Islet precursor cell (in vitro differentiated cells): ENCODE results near the gene XRRA1.

Source experiments
- DNase-seq: peaks from one replicate; pipeline ENCODE4 v3.0.0-alpha.2; 2018

The XRRA1 gene

DNA sequence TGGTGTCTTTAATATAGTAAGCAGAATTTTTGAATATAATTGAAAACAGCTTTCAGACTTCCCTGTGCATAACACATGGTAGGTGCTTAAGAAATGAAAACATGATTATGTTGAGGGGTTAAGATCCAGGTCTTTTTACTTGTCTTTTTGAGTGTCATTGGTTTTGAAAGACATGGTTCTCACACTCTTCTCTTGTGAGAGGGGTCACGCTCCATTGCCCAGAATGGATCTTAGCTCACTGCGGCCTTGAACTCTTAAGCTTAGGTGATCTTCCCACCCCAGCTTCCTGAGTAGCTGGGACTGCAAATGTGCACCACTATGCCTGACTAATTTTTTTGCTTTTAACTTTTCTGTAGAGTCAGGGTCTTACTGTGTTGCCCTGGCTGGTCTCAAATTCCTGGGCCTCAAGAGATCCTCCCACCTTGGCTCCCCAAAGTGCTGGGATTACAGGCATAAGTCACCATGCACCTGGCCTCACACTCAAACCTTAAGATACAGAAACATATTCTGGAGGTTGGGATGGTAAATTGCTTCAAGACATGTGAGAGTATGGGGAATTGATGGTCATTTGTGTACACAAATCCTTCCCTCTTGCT, 1.6 kb upstream of the XRRA1 start:
- DNase-seq: no peak

GRCh38 chr11:74949753-74950137, 854 bp upstream of the XRRA1 start:
- no peak for DNase-seq

DNA sequence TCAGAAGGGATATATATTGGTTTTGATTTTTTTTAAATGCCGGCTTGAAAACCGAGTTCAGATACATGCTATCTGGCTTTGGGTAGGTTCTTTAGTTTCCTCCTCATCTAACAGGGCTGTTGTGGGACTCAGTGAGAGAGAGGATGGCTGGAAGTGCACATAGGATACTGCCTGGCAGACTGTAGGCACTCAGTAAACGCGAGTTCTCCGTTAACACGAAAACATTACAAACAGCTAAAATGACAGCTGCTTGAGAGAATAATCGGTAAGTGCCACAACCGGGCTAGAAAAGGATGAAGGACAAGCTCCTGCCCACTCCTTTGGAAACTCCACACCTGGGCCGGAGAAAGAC, 369 bp downstream of the XRRA1 start:
- DNase-seq: no peak

DNA sequence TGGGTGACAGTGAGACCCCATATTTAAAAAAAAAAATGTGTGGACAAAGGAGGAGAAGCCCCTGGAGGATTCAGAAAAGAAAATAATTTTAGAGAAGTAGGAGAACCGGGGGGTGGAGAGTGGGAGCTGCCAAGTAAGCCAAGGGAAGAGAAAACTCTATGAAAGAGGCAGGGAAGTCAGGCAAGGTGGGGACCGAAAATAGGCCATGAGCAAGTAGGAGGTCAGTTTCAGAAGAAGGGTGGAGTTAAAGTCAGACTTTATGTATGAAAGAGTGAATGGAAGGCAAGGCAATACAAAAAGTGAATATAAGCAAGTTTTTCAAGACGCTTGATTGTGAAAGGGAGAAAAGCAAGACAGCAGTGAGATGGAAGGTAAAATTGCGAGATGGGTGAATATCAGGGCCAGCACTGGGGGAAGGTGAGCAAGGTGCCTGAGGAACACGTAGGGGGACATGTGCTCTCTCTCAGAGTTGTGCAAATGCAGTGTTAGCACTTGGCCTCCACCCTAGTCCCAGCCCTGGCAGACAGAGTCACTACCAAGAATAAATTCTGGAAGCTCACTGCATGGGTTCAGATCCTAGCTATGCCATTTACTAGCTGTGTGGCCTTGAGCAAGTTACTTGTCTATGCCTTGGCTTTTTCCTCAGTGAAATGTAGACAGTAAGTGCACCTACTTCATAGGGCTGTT, 6.7 kb downstream of the XRRA1 start:
- DNase-seq: no peak

GRCh38 chr11:74941492-74941891, 7.4 kb downstream of the XRRA1 start:
- no peak for DNase-seq

DNA sequence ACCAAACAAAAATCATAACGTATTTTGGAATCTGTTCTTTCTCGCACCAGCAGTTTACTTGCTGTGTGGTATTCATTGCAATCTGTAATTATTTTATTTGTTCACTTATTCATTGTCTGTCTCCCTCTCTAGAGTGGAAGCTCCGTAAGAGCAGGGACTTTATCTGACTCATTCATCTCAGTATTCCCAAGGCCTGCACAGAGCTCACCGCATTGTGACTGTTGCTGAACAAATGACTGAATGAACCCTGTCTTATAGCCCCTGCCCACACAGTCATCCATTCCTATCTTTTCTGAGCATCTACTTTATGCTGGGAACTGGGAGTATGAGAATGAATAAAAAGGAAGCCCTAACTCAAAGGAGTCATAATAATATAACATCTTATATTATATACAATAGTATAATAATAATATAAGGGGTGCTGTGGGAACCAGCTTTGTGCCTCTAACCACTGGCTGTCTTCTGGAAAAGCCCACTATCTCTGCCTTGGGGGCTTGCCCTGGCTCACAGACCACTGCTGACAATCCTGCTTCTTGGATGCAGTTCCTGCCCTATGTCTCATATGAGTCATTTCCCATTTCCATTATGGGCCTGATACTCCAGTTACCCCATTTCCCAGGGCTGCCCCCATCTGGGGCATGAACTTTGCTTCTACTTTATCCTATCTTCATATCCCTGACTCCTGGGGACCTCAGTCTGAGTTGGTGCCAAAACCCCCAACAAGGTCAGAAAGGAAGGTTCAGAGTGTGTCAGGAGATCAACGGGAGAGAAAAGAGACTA, 11.0 kb downstream of the XRRA1 start:
- DNase-seq: no peak

DNA sequence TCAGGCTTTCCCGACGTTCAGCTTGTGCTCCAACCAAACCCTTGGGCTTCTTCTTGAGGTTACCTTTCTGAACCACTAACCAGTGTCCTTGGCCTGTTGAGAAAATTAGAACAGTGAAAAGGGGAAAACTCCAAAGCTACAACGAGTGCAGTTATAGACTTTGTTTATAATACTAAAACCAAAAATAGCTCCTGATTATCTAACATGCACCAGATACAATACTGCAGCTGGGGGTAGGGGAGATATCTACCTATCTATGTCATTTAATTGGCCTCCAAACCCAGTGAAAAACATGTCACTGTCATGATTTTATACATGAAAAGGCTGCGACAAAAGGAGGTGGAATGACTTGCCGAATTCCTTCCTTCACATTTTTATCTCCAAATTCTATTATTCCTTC, 11.9 kb downstream of the XRRA1 start:
- DNase-seq: no peak

GRCh38 chr11:74936087-74936486, 12.8 kb downstream of the XRRA1 start:
- DNase-seq: no peak

DNA sequence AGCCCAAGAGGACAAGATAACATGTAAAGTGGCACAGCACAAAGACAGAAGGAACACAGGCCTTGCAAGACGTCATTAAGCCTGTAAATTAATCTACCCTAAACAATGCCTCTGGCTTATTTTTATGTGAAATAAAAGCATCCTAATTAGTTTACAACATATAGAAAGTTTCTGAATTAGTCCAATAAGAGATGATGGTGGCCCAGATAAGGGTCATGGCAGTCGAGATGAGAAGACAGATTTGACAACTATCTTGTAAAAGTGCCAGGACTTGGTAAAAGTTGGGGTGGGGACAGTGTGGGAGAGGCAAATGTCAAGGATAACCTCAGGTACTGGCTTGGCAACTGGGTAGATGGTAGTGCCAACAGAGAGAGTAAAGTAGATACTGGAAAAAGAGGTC, 13.6 kb downstream of the XRRA1 start:
- DNase-seq: no peak

DNA sequence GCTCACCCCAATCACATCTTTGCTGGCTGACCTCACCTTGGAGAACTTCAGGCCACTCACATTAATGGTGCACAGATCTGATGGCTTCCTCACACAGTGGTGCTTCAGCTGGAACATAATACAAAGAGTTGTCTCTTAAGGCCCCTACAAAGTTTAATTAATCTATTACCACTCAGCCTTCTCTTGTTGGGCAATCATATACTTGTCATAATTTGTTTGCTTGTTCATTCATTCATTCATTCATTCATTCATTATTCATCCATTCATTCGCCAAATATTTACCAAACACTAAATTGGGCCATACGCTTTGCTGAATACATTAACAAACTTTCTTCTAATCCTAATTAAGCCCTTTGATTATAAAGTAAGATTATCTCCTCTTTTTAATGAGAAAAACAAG, 15.1 kb downstream of the XRRA1 start:
- DNase-seq: no peak

- DNase-seq: no peak
Observed at GRCh38 chr11:74932797-74933196, 16.1 kb downstream of the XRRA1 start.

GRCh38 chr11:74932169-74932568, 16.7 kb downstream of the XRRA1 start:
- DNase-seq: no peak

DNA sequence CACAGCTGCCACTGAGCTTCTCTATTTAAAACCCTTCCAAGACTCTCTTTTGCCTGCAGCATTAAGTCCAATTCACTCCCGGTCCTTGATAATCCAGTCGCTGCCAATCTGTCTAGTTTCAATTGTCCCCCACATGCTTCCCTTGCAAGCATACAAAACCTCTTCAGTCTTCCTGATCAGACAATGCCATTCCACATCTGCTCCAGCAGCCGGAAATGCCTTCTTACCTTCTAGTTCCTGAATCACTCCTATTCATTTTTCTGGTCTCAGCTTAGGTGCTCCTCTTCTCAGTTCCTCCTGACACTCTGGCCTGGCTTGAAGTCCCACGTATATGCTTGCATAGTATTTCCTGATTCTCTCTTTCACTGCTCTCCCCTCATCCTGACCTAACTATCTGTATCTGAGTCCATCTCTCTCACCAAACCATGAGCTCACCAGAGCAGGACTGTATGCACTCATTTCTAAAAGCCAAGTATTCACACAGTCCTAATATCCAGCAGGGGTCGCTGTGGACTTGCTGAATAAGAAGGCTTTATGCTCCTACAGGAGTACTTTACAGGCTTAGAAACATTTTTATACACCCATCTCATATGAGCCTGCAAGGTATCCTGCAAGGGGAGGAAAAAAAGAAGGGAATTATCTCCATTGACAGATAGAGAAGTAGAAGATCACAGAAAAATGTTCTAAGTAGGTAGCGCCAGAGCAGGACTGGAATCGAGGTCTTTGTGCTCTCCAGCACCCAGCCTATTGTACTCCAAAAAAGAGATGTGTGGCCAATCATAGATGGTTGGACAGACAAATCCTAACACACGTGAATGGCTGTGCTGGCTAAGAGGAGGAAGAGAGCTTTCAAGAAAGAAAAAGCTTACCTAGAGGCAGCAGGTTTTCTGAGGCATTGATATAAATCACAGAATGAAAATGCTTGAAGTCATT, 19.2 kb downstream of the XRRA1 start:
- peak; percentile 78 for DNase-seq

DNA sequence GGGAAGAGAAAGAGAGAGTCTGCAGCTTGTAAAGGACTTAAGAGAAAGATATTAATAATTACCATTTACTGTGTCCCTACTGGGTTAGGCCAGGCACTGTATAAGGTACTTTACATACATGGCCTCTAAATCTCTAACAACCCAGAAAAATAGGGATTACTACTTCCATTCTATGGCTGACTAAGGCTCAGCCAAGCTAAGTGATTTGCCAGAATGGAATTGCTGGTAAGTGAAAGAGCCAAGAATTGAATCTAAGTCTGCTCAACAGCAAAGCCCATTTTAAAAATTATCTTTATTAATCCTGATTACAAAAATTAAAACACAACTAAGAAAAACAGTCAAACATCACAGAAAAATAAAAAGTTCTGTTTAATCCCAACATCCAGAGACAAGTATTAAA, 21.4 kb downstream of the XRRA1 start:
- DNase-seq: no peak

GRCh38 chr11:74926304-74927030, 22.4 kb downstream of the XRRA1 start:
- DNase-seq: no peak

GRCh38 chr11:74925281-74925680, 23.6 kb downstream of the XRRA1 start:
- no peak for DNase-seq

DNA sequence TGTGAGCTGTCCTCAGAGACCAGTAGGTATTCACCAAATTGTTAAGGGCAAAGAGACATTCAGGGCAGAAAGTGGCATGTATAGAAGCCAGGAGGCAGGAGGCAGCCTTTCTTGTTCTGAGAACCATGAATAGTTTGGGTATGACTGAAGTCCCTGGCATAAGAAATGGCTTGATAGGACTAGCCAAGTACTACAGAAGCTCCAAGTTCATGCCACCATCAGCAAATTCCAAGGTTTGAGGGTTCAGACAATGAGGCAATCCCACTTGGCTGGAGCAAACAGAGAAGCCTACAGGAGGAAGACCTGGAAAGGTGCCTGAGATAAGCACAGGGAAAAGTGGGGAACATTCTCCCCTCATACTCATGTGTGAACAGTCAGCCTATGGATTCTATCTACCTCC, 25.8 kb downstream of the XRRA1 start:
- DNase-seq: no peak

GRCh38 chr11:74909812-74910211, 39.1 kb downstream of the XRRA1 start:
- DNase-seq: no peak

DNA sequence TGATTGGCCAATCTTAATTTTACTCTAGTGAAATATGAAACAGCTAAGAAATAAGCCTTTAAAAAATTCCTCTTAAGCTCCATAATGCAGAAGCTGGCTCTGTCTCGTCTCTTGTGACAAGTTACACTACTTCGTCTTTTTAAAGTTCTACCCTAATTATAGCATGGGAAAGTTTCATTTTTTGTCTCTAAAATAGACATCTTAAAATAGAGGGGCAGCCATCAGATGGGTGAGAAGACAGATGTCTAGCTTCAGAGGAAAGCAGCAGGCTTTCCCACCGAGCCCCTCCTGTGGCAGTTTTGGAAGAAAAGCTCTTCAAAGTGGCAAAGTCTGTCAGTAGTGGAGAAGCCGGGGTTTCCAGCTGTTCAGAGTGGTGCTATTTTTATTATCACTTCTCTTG, 39.5 kb downstream of the XRRA1 start:
- DNase-seq: no peak

DNA sequence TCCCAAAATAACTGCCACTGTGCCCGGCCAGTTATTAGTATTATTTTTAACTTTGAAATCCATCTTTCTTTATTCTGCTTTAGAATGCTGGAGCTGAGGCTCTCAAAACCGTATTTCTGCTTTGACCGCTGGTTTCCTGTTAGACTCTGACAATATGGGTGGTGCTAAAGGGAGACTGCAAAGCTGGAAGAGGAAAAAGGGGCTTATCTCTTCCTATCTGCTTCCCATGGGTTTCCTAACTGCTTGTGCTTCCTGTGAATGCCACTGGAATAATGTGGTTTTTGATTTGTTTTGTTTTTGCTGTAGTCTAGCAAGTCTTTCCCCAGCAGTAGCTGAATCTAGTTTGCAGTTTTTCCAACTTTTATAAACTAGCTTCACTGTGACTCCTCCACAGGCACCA, 43.6 kb downstream of the XRRA1 start:
- no peak for DNase-seq

- DNase-seq: no peak
Observed at GRCh38 chr11:74902342-74902741, 46.5 kb downstream of the XRRA1 start.

GRCh38 chr11:74896311-74896710, 52.6 kb downstream of the XRRA1 start:
- DNase-seq: no peak
